HepG2 (cell line): ENCODE measurements around the gene GALP. TPM values are rescaled to one million over a fixed set of nuclear protein-coding genes. Genes with fewer than 3 reads are reported as not detected.

Experiments used
- ATAC-seq: fragments of 200-7000 bp; cut with Tn5 transposase; 3 replicates; pipeline ENCODE4 v1.9.1; 2020; ENCODE audit warnings: mild to moderate bottlenecking, moderate library complexity
- BruUV-seq: library from RNA; stranded (reverse); fragments of 400-500 nt; replicated peaks from 2 replicates; lab custom pipeline; 2021; lab: Mats Ljungman, UMichigan
- CTCF ChIA-PET: fragments of 300-600 bp; formaldehyde crosslinking; extraction: SDS; loops from one replicate; lab custom pipeline; 2021; ENCODE audit warnings: low total read pairs, inconsistent platforms, low intra/inter-chr PET ratio; lab: Yijun Ruan, JAX
- POLR2A ChIA-PET: fragments of 350-600 bp; sonication (Branson Sonifier 250); formaldehyde crosslinking; loops from one replicate; lab custom pipeline; 2020; ENCODE audit warnings: antibody characterized with exemption, inconsistent platforms; lab: Yijun Ruan, JAX
- DNase-seq: peaks from one replicate; pipeline ENCODE4 v3.0.0-alpha.2; 2015; ENCODE audit warnings: low spot score
- FAIRE-seq: peaks from 3 replicates; lab custom pipeline; 2011; peaks lifted over from hg19 to GRCh38; lab: Jason Lieb, UNC
- H2AFZ ChIP-seq: one replicate; pipeline ENCODE4 v1.6.1; 2011; ENCODE audit warnings: low read length, inconsistent platforms
- H3K27ac ChIP-seq: fragments of 300-600 bp; 3 replicates; pipeline ENCODE4 v1.8.0; 2011; ENCODE audit warnings: mixed run types, mild to moderate bottlenecking, mixed read lengths, low read length, inconsistent platforms; ENCODE audit not compliant: insufficient read depth; ENCODE audit errors: extremely low read length
- H3K27me3 ChIP-seq, 2 experiments: fragments of 200-600 bp in 1 of 2; 2 replicates in 1 of 2; 3 replicates in 1 of 2; pipeline versions ENCODE4 v1.6.0 to v1.8.0; 2011; ENCODE audit warnings: low read length in 2 of 2, mild to moderate bottlenecking in 2 of 2, moderate library complexity in 2 of 2, inconsistent platforms in 1 of 2; ENCODE audit not compliant: insufficient read depth in 2 of 2, control insufficient read depth in 1 of 2
- H3K36me3 ChIP-seq, 2 experiments: fragments of 200-600 bp in 1 of 2; replicated peaks in 1 of 2; 2 replicates in 1 of 2; 3 replicates in 1 of 2; pipeline versions ENCODE4 v1.5.1 to v1.8.0; 2011; ENCODE audit warnings: low read length in 2 of 2, inconsistent platforms in 1 of 2; ENCODE audit not compliant: insufficient read depth in 2 of 2, control insufficient read depth in 1 of 2
- H3K4me1 ChIP-seq: 2 replicates; pipeline ENCODE4 v1.5.1; 2012; ENCODE audit warnings: low read length, inconsistent platforms; ENCODE audit not compliant: insufficient read depth
- H3K4me2 ChIP-seq: 2 replicates; pipeline ENCODE4 v1.6.0; 2011; ENCODE audit warnings: low read depth, low read length, inconsistent platforms
- H3K4me3 ChIP-seq, 3 experiments: fragments of 200-600 bp in 1 of 3; sonication (generic), shearing (Covaris generic) in 1 of 3; replicated peaks in 1 of 3; 2 replicates each; pipeline ENCODE4 v1.5.1; 2011 to 2016; ENCODE audit warnings: low read length in 3 of 3, inconsistent platforms in 2 of 3, low read depth in 2 of 3, mild to moderate bottlenecking in 2 of 3, control low read depth in 1 of 3, mixed read lengths in 1 of 3; ENCODE audit not compliant: insufficient read depth in 1 of 3
- H3K79me2 ChIP-seq: one replicate; pipeline ENCODE4 v1.6.1; 2011; ENCODE audit warnings: low read length, inconsistent platforms; ENCODE audit not compliant: insufficient read depth
- H3K9ac ChIP-seq: 2 replicates; pipeline ENCODE4 v1.6.0; 2011; ENCODE audit warnings: mild to moderate bottlenecking, low read depth, low read length, inconsistent platforms; ENCODE audit not compliant: insufficient read depth
- H3K9me3 ChIP-seq: 2 replicates; pipeline ENCODE4 v1.5.1; 2012; ENCODE audit warnings: mild to moderate bottlenecking, low read length
- H4K20me1 ChIP-seq: 2 replicates; pipeline ENCODE4 v1.6.0; 2011; ENCODE audit warnings: inconsistent platforms, mild to moderate bottlenecking, low read length, moderate library complexity; ENCODE audit not compliant: insufficient read depth
- CCDC6 ChIP-seq: sonication (generic); formaldehyde crosslinking; IDR thresholded peaks from 2 replicates; pipeline ENCODE4 v1.8.1; 2022; ENCODE audit warnings: mild to moderate bottlenecking, missing genetic modification reagents, moderate library complexity
- EHMT2 ChIP-seq: fragments of 200-600 bp; sonication (generic); IDR thresholded peaks from 2 replicates; pipeline ENCODE4 v1.7.0; 2017; ENCODE audit warnings: antibody characterized with exemption, low read depth, low read length, borderline replicate concordance
- FOXA3 ChIP-seq: IDR thresholded peaks from 2 replicates; pipeline ENCODE4 v1.6.1; 2016; ENCODE audit warnings: missing genetic modification reagents, missing compliant biosample characterization
- FOXO1 ChIP-seq: sonication (generic); formaldehyde crosslinking; IDR thresholded peaks from 2 replicates; pipeline ENCODE4 v1.4.0; 2020; ENCODE audit warnings: missing genetic modification reagents
- FOXP4 ChIP-seq: sonication (generic); formaldehyde crosslinking; IDR thresholded peaks from 2 replicates; pipeline ENCODE4 v1.4.0; 2020; ENCODE audit warnings: missing genetic modification reagents
- MAFF ChIP-seq: IDR thresholded peaks from 2 replicates; pipeline ENCODE4 v1.6.1; 2011; ENCODE audit warnings: low read depth, low read length, improper control_type of control experiment
- MAFK ChIP-seq, 2 experiments: IDR thresholded peaks in 1 of 2; conservative IDR thresholded peaks in 1 of 2; 2 replicates each; pipeline ENCODE4 v1.6.1; 2011; ENCODE audit warnings: improper control_type of control experiment in 2 of 2, low read length in 2 of 2
- THAP11 ChIP-seq: IDR thresholded peaks from 2 replicates; pipeline ENCODE4 v1.6.1; 2016; ENCODE audit warnings: missing biosample characterization, missing genetic modification reagents
- ZC3H13 ChIP-seq: sonication (generic); formaldehyde crosslinking; IDR thresholded peaks from 2 replicates; pipeline ENCODE4 v1.8.1; 2023; ENCODE audit warnings: mild to moderate bottlenecking, missing genetic modification reagents, moderate library complexity
- ZNF235 ChIP-seq: sonication (generic); formaldehyde crosslinking; IDR thresholded peaks from 2 replicates; pipeline ENCODE4 v1.8.1; 2023; ENCODE audit warnings: mild to moderate bottlenecking, missing genetic modification reagents, borderline replicate concordance
- ZNF615 ChIP-seq: sonication (generic); formaldehyde crosslinking; IDR thresholded peaks from 2 replicates; pipeline ENCODE4 v1.5.0; 2020; ENCODE audit warnings: mild to moderate bottlenecking, missing genetic modification reagents, borderline replicate concordance
- ZNF644 ChIP-seq: IDR thresholded peaks from 2 replicates; pipeline ENCODE4 v1.6.1; 2016; ENCODE audit warnings: low read depth
- ZNF761 ChIP-seq: sonication (generic); formaldehyde crosslinking; conservative IDR thresholded peaks from 2 replicates; pipeline ENCODE4 v1.4.0; 2020; ENCODE audit warnings: mild to moderate bottlenecking, missing genetic modification reagents
- WGBS: methylation state at CpG from one replicate; pipeline ENCODE4 v1.1.6; 2017; ENCODE audit warnings: low lambda C conversion rate; 5-methylcytosine and 5-hydroxymethylcytosine counted together
- in situ Hi-C: cut with HindIII; loops from 2 replicates; pipeline ENCODE4 v1.10.0; 2017; ENCODE audit warnings: low pct_unique_long_range_greater_than_20kb; ENCODE audit not compliant: extremely low pct_ligation_motif_present
- intact Hi-C: fragments of 100-400 bp; cut with micrococcal nuclease; formaldehyde crosslinking; loops from one replicate; pipeline ENCODE4 v1.10.0; 2022; ENCODE audit not compliant: unreplicated experiment
- polyA plus RNA-seq, 8 experiments: library from polyadenylated mRNA; depleted of rRNA in 3 of 8; stranded (reverse) in 7 of 8; unstranded in 1 of 8; fragments of >200 nt; fragmentation: Illumina TruSeq in 4 of 8; extraction: Trizol in 4 of 8; gene quantifications; 2 replicates each; pipeline versions ENCODE4 v1.2.1 to v1.2.3, GENCODE V29; 2011 to 2016; ENCODE audit warnings: low read depth in 4 of 8, missing spikeins in 1 of 8, mixed read lengths in 1 of 8; ENCODE audit not compliant: insufficient read depth in 1 of 8
- total RNA-seq, 5 experiments: library from RNA; depleted of rRNA; stranded (reverse); fragments of >200 nt; fragmentation: Illumina TruSeq; extraction: Trizol; gene quantifications; 2 replicates each; pipeline ENCODE4 v1.2.3, GENCODE V29; 2016; ENCODE audit warnings: low read depth in 1 of 5
- TF ChIP-seq, protein P1 (sequence below): sonication (generic); formaldehyde crosslinking; IDR thresholded peaks from 2 replicates; pipeline ENCODE4 v1.5.0; 2020; ENCODE audit warnings: mild to moderate bottlenecking, missing genetic modification reagents, borderline replicate concordance

GALP gene
- total and polyA plus RNA-seq, 2 of the 13 experiments (the other 11 are each of a cell fraction or from before 2014, with no cell fraction given) = not detected

DNA sequence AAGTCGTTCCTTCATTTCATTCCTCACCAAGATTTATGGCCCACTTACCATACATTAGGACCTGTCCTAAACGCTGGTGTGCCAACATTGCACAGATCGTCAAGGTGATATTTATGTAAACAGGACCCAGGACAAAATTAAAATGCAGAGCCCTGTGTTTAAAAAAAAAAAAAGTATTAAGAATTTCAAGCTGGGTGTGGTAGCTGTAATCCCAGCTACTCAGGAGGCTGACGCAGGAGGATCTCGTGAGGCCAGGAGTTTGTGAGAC, 41.2 kb upstream of the GALP start (continued):
- TF ChIP-seq, protein P1, sequence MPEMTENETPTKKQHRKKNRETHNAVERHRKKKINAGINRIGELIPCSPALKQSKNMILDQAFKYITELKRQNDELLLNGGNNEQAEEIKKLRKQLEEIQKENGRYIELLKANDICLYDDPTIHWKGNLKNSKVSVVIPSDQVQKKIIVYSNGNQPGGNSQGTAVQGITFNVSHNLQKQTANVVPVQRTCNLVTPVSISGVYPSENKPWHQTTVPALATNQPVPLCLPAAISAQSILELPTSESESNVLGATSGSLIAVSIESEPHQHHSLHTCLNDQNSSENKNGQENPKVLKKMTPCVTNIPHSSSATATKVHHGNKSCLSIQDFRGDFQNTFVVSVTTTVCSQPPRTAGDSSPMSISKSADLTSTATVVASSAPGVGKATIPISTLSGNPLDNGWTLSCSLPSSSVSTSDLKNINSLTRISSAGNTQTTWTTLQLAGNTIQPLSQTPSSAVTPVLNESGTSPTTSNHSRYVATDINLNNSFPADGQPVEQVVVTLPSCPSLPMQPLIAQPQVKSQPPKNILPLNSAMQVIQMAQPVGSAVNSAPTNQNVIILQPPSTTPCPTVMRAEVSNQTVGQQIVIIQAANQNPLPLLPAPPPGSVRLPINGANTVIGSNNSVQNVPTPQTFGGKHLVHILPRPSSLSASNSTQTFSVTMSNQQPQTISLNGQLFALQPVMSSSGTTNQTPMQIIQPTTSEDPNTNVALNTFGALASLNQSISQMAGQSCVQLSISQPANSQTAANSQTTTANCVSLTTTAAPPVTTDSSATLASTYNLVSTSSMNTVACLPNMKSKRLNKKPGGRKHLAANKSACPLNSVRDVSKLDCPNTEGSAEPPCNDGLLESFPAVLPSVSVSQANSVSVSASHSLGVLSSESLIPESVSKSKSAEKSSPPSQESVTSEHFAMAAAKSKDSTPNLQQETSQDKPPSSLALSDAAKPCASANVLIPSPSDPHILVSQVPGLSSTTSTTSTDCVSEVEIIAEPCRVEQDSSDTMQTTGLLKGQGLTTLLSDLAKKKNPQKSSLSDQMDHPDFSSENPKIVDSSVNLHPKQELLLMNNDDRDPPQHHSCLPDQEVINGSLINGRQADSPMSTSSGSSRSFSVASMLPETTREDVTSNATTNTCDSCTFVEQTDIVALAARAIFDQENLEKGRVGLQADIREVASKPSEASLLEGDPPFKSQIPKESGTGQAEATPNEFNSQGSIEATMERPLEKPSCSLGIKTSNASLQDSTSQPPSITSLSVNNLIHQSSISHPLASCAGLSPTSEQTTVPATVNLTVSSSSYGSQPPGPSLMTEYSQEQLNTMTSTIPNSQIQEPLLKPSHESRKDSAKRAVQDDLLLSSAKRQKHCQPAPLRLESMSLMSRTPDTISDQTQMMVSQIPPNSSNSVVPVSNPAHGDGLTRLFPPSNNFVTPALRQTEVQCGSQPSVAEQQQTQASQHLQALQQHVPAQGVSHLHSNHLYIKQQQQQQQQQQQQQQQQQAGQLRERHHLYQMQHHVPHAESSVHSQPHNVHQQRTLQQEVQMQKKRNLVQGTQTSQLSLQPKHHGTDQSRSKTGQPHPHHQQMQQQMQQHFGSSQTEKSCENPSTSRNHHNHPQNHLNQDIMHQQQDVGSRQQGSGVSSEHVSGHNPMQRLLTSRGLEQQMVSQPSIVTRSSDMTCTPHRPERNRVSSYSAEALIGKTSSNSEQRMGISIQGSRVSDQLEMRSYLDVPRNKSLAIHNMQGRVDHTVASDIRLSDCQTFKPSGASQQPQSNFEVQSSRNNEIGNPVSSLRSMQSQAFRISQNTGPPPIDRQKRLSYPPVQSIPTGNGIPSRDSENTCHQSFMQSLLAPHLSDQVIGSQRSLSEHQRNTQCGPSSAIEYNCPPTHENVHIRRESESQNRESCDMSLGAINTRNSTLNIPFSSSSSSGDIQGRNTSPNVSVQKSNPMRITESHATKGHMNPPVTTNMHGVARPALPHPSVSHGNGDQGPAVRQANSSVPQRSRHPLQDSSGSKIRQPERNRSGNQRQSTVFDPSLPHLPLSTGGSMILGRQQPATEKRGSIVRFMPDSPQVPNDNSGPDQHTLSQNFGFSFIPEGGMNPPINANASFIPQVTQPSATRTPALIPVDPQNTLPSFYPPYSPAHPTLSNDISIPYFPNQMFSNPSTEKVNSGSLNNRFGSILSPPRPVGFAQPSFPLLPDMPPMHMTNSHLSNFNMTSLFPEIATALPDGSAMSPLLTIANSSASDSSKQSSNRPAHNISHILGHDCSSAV (CRISPR knock-in tag) = no peak
- no peak for TF ChIP-seq ZC3H13
- no peak for TF ChIP-seq EHMT2

- 42% methylated on average over 8 of the region's 10 CpGs for WGBS
- H3K27ac ChIP-seq = peak overlapping the region; percentile 58
- H3K4me2 ChIP-seq = peak overlapping the region; percentile 83
- no peaks in the 10 kb centered on the region for H3K27me3 ChIP-seq
- H2AFZ ChIP-seq = peak overlapping the region; percentile 93
- POLR2A ChIA-PET = interaction anchor here (0.7 to 2.7 kb wide), 4 partner anchors 11 to 25 kb away, joined by 3 to 15 read pairs (median 5); partner anchors contain the start of gene ZNF787
- H3K9me3 ChIP-seq = no peaks in the 10 kb centered on the region
- peak overlapping the region in 1 of 3 experiments; percentile 25; a peak in 1 of 6 replicates for H3K4me3 ChIP-seq
- no peaks in the 10 kb centered on the region for H4K20me1 ChIP-seq
- in situ Hi-C loops (no loop called here), intact Hi-C loops (loop anchor here (1.0 kb wide), 1 partner anchor 18 kb away; no protein-coding TSS in a partner anchor)
- FAIRE-seq (peak; percentile 72), DNase-seq (peak; percentile 56), ATAC-seq (no peak)
- peaks cover 63% of the 10 kb centered on the region for H3K4me1 ChIP-seq
- CTCF ChIA-PET = no interaction called here
- H3K36me3 ChIP-seq = no peaks in the 10 kb centered on the region
- BruUV-seq = no TSS peak
- H3K9ac ChIP-seq = peak overlapping the region; percentile 35
- H3K79me2 ChIP-seq = no peaks in the 10 kb centered on the region
- 0 out of 2 replicates have a peak, but pooled peaks have one; percentile 8 for TF ChIP-seq FOXA3
- TF ChIP-seq THAP11 = 0 out of 2 replicates have a peak, but pooled peaks have one; percentile 24
- peak; percentile 69 to 79 for TF ChIP-seq MAFK (conservative IDR thresholded peaks at IDR 0.05 in 1 of 2, IDR thresholded peaks at IDR 0.05 in 1 of 2; ENCODE audit: low read length in 2 of 2)
- TF ChIP-seq CCDC6 (CRISPR knock-in tag) = 0 out of 2 replicates have a peak, but pooled peaks have one; percentile 29
- TF ChIP-seq FOXP4 (CRISPR knock-in tag) = 0 out of 2 replicates have a peak, but pooled peaks have one; percentile 16
- no peak for TF ChIP-seq ZNF615 (CRISPR knock-in tag)
- 0 out of 2 replicates have a peak, but pooled peaks have one; percentile 11 for TF ChIP-seq ZNF644
- no peak for TF ChIP-seq ZNF235
- TF ChIP-seq MAFF = peak; percentile 71
- no peak for TF ChIP-seq FOXO1 (CRISPR knock-in tag)
- TF ChIP-seq ZNF761 = no peak
These were observed 39.4 kb upstream of the GALP start for GRCh38 chr19:56136362-56136761.
